ENCODE results near the gene RAI14.

RAI14 gene

GRCh38 chr5:34648039-34648839 lies 7.9 kb upstream of the RAI14 start:
- no peak for DNase-seq

GRCh38 chr5:34648840-34649158 lies 7.3 kb upstream of the RAI14 start:
- peak; percentile 50 for DNase-seq

DNA sequence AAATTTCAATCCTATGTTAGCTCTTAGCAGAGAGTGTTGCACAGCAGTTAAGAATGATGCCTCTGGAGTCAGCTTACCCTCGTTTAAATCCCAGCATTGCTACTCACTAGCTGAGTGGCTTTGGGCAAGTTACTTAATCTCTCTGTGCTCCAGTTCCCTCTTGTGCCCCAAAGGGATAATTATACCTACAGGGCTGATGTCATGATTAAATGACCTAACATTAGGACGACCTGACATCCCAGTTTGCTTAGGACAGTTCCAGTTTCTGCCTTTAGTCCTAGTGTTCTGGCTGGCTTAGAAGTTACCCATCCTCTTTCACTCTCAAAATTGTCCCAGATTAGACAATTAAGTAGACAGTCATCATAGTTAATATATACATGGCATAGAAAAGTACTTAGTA lies 4.3 kb upstream of the RAI14 start:
- no peak for DNase-seq

- DNase-seq = peak; percentile 17
Observed at GRCh38 chr5:34652466-34652865, 3.7 kb upstream of the RAI14 start.

- DNase-seq = peak; percentile 79
Observed at GRCh38 chr5:34652914-34653313, 3.2 kb upstream of the RAI14 start.

GRCh38 chr5:34653708-34654107 lies 2.4 kb upstream of the RAI14 start:
- no peak for DNase-seq

GRCh38 chr5:34655354-34655991 lies 655 bp upstream of the RAI14 start:
- peak; percentile 86 for DNase-seq

- peak; percentile 19 for DNase-seq
Observed at GRCh38 chr5:34656700-34657273, 659 bp downstream of the RAI14 start.

- peak; percentile 41 for DNase-seq
Observed at GRCh38 chr5:34657274-34657921, 1.3 kb downstream of the RAI14 start.

- peak; percentile 70 for DNase-seq
Observed at GRCh38 chr5:34657988-34658387, 1.9 kb downstream of the RAI14 start.

- DNase-seq = no peak
Observed at GRCh38 chr5:34659168-34659567, 3.0 kb downstream of the RAI14 start.

DNA sequence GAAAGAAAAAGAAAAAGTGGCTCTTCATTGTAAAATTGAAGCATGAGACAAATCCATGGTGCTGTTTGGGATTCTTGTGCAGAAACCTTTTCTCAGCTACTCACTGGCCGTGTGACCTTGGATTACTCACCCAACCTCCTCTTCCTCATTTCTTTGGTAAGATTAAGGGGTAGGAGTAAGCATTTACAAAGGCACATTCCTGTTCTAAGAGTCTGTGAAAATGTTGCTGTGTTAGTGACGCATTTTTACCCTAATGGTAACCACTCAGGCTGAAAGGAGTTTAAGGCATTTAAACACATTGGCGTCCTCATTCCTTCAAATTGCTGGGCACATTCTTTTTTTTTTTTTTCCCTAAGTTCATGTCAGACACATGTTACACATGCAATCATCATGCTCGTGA lies 4.3 kb downstream of the RAI14 start:
- peak; percentile 94 for DNase-seq

- DNase-seq = no peak
Observed at GRCh38 chr5:34663771-34664496, 7.8 kb downstream of the RAI14 start.

DNA sequence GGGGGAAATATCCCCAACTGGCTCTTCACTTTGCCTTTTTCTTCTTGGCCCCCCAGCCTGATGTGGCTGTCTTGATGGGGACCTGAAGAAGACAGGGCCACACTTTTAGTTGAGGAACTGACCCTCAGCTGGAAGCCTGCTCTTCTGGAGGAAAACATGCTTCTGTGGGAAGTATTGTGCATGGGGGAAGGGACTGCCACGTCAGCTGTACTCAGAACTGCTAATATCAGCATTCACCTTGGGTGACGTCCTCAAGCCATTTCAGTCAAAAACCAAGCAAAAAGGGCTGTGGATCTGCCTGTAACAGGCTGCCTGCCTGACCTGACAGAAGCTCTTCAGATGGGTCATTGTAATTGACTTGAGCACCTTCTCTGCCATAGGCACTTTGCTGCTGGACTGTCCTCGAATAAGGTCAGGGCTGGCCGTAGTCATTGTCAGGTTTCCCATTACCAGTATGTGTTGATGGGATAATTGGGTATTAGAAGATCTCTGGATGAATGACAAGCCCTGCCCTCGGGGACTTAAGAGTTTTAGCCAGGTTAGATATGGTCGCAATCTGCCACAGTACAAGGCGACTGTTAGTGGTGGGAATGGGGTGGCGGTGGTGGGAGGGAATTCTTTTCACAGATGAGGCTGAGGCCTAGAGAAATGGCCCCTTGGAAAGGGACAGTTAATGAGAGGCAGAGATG lies 10.4 kb downstream of the RAI14 start:
- no peak for DNase-seq

DNA sequence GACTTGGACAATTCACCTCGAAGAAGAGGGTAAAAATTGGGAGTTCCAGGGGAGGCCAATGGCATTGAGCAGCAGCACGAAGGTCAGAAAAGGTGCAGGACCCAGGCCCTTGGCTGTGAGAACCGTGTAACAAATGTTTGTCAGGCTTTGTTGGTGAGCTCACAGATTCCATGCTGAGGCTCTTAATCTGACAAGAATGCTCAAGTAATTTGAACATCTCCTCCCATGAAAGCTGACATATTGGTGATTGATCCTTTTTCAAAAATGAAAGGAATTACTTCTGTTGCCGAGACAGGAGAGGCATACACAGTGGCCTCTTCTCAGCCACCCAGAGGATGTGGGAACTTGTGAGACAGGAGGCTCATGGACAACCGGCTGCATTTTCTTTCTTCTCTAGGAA lies 11.6 kb downstream of the RAI14 start:
- peak; percentile 30 for DNase-seq

GRCh38 chr5:34669931-34670516 lies 13.9 kb downstream of the RAI14 start:
- no peak for DNase-seq

DNA sequence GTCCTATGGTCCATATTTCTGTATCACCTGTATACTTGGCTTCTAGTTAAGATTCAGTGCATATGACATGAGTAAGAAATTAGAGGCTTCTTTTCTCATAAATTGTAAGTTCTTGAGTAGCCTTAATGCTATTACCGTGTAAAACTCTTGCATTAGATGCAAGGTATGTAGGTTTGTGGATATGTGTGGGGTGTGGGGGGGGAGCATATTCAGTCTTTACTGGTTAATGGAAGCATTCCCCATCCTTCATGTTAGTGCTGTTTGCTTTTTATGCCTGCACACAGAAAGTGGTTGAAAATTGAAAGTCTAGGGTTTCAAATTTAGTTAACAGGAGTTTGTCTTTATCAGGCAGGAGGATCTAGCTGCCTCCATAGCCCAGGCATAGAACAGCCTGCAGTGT lies 16.1 kb downstream of the RAI14 start:
- DNase-seq = no peak

DNA sequence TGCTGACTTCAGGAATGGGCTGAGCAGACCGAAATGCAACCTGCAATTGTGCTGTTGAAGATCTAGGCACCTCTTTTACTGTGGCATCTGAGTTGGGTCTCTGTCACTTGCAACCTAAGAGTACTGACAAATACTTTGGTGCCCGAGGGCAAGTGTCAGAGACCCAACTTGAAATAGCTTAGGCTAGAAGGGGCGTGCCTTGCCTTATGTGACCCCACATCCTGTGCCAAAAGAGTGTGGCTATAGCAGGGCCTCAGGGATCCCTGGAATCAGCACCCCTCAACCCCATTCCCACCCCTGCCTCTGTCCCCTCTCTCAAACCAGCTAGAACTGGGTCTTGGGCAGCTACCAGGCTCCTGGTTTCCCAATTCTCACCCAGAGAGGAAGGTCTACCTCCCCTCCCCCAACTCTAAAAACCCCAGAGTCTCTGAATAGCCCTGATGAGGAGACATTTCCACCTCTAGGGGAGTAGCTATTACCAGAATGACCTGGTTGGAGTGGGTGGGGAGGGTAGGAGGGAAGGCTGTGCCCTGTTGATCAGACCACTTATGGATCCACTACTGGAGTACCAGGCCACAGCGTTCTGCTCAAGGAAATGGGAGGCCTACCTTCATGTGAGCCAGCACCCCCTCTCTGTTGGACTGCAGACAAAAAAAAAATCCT lies 17.5 kb downstream of the RAI14 start:
- no peak for DNase-seq

- peak; percentile 96 for DNase-seq
Observed at GRCh38 chr5:34674187-34674586, 18.1 kb downstream of the RAI14 start.

DNA sequence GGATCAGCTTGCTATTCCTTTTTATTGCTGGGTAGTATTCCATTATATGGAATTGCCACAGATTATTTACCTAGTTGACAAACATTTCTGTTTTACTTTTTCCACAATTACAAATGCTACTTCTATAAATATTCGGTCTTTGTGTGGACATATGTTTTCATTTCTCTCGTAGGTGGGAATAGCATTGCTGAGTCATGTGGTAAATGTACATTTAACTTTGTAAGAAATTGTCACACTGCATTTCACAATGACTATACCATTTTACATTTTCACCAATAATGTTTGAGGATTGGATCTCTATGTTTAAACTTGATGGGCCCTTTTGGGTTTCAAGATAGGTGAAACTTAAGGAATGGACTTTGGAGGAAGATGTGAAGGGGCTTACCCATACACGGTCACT lies 19.7 kb downstream of the RAI14 start:
- peak; percentile 48 for DNase-seq

DNA sequence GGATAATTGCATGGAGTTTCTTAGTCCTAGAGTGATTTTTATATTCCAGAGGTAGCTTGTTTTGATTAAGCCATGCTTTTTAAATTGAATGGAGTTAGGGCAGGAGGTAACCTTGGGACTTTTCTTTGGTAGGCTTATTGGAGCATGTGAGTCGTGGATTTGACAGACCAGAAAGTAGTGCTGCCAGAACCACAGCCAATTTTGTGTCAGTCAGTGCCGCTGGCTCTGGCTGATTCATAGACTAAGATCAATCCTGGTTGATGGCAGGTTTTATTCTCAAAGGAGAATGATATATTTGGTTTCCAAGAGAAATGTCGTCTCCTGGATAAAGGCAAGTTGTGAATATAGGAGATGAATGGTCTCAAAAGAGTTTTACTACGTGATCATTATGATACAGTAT lies 20.3 kb downstream of the RAI14 start:
- peak; percentile 65 for DNase-seq

- DNase-seq = no peak
Observed at GRCh38 chr5:34677428-34677827, 21.3 kb downstream of the RAI14 start.

All from fibroblast of skin of right quadriceps (primary cell).